Mesothelial cell of epicardium (in vitro differentiated cells): ENCODE measurements around the gene DGKI. TPM values are rescaled to one million over a fixed set of nuclear protein-coding genes. Genes with fewer than 3 reads are reported as not detected.

Source experiments
- DNase-seq, 2 experiments: peaks; one replicate each; pipeline ENCODE4 v3.0.0; 2021; ENCODE audit warnings: low spot score in 2 of 2; ENCODE audit not compliant: unreplicated experiment in 2 of 2
- H3K27ac Mint-ChIP-seq: 2 replicates; pipeline ENCODE4 v1.8.0; 2021; ENCODE audit warnings: mixed read lengths
- H3K27me3 Mint-ChIP-seq: 2 replicates; pipeline ENCODE4 v1.8.0; 2021; ENCODE audit warnings: low read depth, mixed read lengths
- H3K36me3 Mint-ChIP-seq: 2 replicates; pipeline ENCODE4 v1.8.0; 2021; ENCODE audit warnings: mixed read lengths
- H3K4me1 Mint-ChIP-seq: 2 replicates; pipeline ENCODE4 v1.8.0; 2021; ENCODE audit warnings: mixed read lengths
- H3K4me3 Mint-ChIP-seq: 2 replicates; pipeline ENCODE4 v1.8.0; 2021; ENCODE audit warnings: mild to moderate bottlenecking, moderate library complexity, mixed read lengths
- H3K9me3 Mint-ChIP-seq: 2 replicates; pipeline ENCODE4 v1.8.0; 2021; ENCODE audit warnings: mixed read lengths
- CTCF ChIP-seq: fragments of 200-600 bp; sonication (generic); IDR thresholded peaks from one replicate; pipeline ENCODE4 v1.5.0; 2021; ENCODE audit warnings: antibody characterized with exemption; ENCODE audit not compliant: unreplicated experiment
- total RNA-seq: library from RNA; stranded (reverse); gene quantifications from 3 replicates; pipeline ENCODE4 v1.2.1, GENCODE V29; 2021

The DGKI gene
- total RNA-seq, 1 donor from 2014 or later: 2.0 TPM

GRCh38 chr7:137423321-137423720 is 423.5 kb downstream of the DGKI start:
- Mint-ChIP-seq H3K27me3 (no peaks in the 10 kb centered on the region), H3K36me3 (no peaks in the 10 kb centered on the region)

GRCh38 chr7:137421366-137421765 is 425.4 kb downstream of the DGKI start:
- H3K4me1 Mint-ChIP-seq: no peaks in the 10 kb centered on the region
- no peak overlapping the region for H3K27ac Mint-ChIP-seq
- no peak for DNase-seq

More at GRCh38 chr7:137423321-137423720, 423.5 kb downstream of the DGKI start:
- H3K9me3 Mint-ChIP-seq: peaks cover 17% of the 10 kb centered on the region
- no peak overlapping the region for H3K4me3 Mint-ChIP-seq
- no peaks in the 10 kb centered on the region for H3K4me1 Mint-ChIP-seq
- DNase-seq: no peak
- no peak overlapping the region for H3K27ac Mint-ChIP-seq
- TF ChIP-seq CTCF: no peak

GRCh38 chr7:137418841-137419240 is 427.9 kb downstream of the DGKI start:
- H3K4me1 Mint-ChIP-seq: no peaks in the 10 kb centered on the region
- peaks cover 3% of the 10 kb centered on the region for H3K27me3 Mint-ChIP-seq
- no peak for TF ChIP-seq CTCF
- H3K9me3 Mint-ChIP-seq: no peaks in the 10 kb centered on the region
- no peak overlapping the region for H3K4me3 Mint-ChIP-seq
- no peaks in the 10 kb centered on the region for H3K36me3 Mint-ChIP-seq
- DNase-seq: no peak
- H3K27ac Mint-ChIP-seq: no peak overlapping the region

More at GRCh38 chr7:137421366-137421765, 425.4 kb downstream of the DGKI start:
- Mint-ChIP-seq H3K9me3 (peaks cover 11% of the 10 kb centered on the region), H3K27me3 (peaks cover 3% of the 10 kb centered on the region), H3K4me3 (no peak overlapping the region), H3K36me3 (no peaks in the 10 kb centered on the region)
- no peak for TF ChIP-seq CTCF

- no peaks in the 10 kb centered on the region for H3K36me3 Mint-ChIP-seq
- peaks cover 3% of the 10 kb centered on the region for H3K27me3 Mint-ChIP-seq
- no peaks in the 10 kb centered on the region for H3K4me1 Mint-ChIP-seq
- no peak overlapping the region for H3K27ac Mint-ChIP-seq
- no peak overlapping the region for H3K4me3 Mint-ChIP-seq
- no peak for DNase-seq
- no peaks in the 10 kb centered on the region for H3K9me3 Mint-ChIP-seq
- no peak for TF ChIP-seq CTCF
Observed at GRCh38 chr7:137417464-137417863, 429.3 kb downstream of the DGKI start.

GRCh38 chr7:137413901-137414300 is 432.9 kb downstream of the DGKI start:
- H3K36me3 Mint-ChIP-seq: no peaks in the 10 kb centered on the region
- no peak overlapping the region for H3K27ac Mint-ChIP-seq
- no peaks in the 10 kb centered on the region for H3K4me1 Mint-ChIP-seq
- no peak overlapping the region for H3K4me3 Mint-ChIP-seq
- no peak for DNase-seq
- H3K27me3 Mint-ChIP-seq: peaks cover 3% of the 10 kb centered on the region
- no peaks in the 10 kb centered on the region for H3K9me3 Mint-ChIP-seq
- no peak for TF ChIP-seq CTCF

- no peak overlapping the region for H3K27ac Mint-ChIP-seq
- H3K9me3 Mint-ChIP-seq: no peaks in the 10 kb centered on the region
- H3K4me1 Mint-ChIP-seq: no peaks in the 10 kb centered on the region
- no peak for TF ChIP-seq CTCF
- no peak overlapping the region for H3K4me3 Mint-ChIP-seq
- no peaks in the 10 kb centered on the region for H3K36me3 Mint-ChIP-seq
- H3K27me3 Mint-ChIP-seq: peaks cover 1% of the 10 kb centered on the region
- no peak for DNase-seq
Observed at GRCh38 chr7:137411446-137411845, 435.3 kb downstream of the DGKI start.
